Activated T-helper 1 cell treated with anti-CD3 and anti-CD28 coated beads, Interleukin-2, amount 50 U/mL, for 16 hours (primary cell): ENCODE results near the gene TRIM7.

ENCODE experiments used
- DNase-seq, 2 donors: peaks; one replicate each; pipeline ENCODE4 v3.0.0-alpha.2; 2020; ENCODE audit warnings: low read depth in 1 of 2, low spot score in 1 of 2

Gene TRIM7

GRCh38 chr5:181233088-181233800 lies 28.2 kb upstream of the TRIM7 start:
- DNase-seq: no peak

- DNase-seq: no peak
Measured at GRCh38 chr5:181232593-181232992, 27.6 kb upstream of the TRIM7 start.

GRCh38 chr5:181231432-181231831 lies 26.4 kb upstream of the TRIM7 start:
- no peak for DNase-seq

- no peak for DNase-seq
Measured at GRCh38 chr5:181230551-181230950, 25.6 kb upstream of the TRIM7 start.

- DNase-seq: no peak
Measured at GRCh38 chr5:181229996-181230395, 25.0 kb upstream of the TRIM7 start.

GRCh38 chr5:181224390-181225229 lies 19.6 kb upstream of the TRIM7 start:
- DNase-seq: no peak

GRCh38 chr5:181223729-181224389 lies 18.9 kb upstream of the TRIM7 start:
- no peak for DNase-seq

- peak; percentile 95 to 96 for DNase-seq
Measured at GRCh38 chr5:181223058-181223728, 18.2 kb upstream of the TRIM7 start, which contains the start of gene TRIM41. Gene TRIM41 (plus strand): TSS chr5:181223281. CDS start chr5:181224000, 719 bp downstream.

GRCh38 chr5:181222630-181223057 lies 17.6 kb upstream of the TRIM7 start:
- DNase-seq: no peak

GRCh38 chr5:181221792-181222629 lies 17.0 kb upstream of the TRIM7 start:
- DNase-seq: peak; percentile 93 to 98

- DNase-seq: no peak
Measured at GRCh38 chr5:181221105-181221791, 16.3 kb upstream of the TRIM7 start.

- DNase-seq: no peak
Measured at GRCh38 chr5:181220178-181220515, 15.2 kb upstream of the TRIM7 start.

- no peak for DNase-seq
Measured at GRCh38 chr5:181219262-181220177, 14.5 kb upstream of the TRIM7 start.

- DNase-seq: no peak
Measured at GRCh38 chr5:181218795-181219124, 13.8 kb upstream of the TRIM7 start.

- DNase-seq: no peak
Measured at GRCh38 chr5:181217803-181218062, 12.7 kb upstream of the TRIM7 start.

GRCh38 chr5:181217111-181217802 lies 12.3 kb upstream of the TRIM7 start:
- peak; percentile 29 to 37 for DNase-seq

- no peak for DNase-seq
Measured at GRCh38 chr5:181215997-181216989, 11.3 kb upstream of the TRIM7 start.
